ENCODE data around the gene RALY.

GRCh38 chr20:34024723-34025351 is 31.1 kb downstream of the RALY start:
- TF ChIP-seq CTCF (conservative IDR thresholded peaks at IDR 0.05; ENCODE audit: low read depth, low read length) (no peak), USF2 (IDR thresholded peaks at IDR 0.05; ENCODE audit: low read depth, low read length) (no peak), POLR2A (IDR thresholded peaks at IDR 0.05; ENCODE audit: low read depth, low read length) (no peak), SMC3 (IDR thresholded peaks at IDR 0.05; ENCODE audit: low read depth, low read length) (no peak), RFX5 (IDR thresholded peaks at IDR 0.05; ENCODE audit: low read depth, low read length) (no peak), FOS (IDR thresholded peaks at IDR 0.05; ENCODE audit: low read depth, low read length) (no peak), RAD21 (IDR thresholded peaks at IDR 0.05; ENCODE audit: low read length) (no peak), RCOR1 (IDR thresholded peaks at IDR 0.05; ENCODE audit: insufficient replicate concordance, low read length) (no peak), CEBPB (IDR thresholded peaks at IDR 0.05; ENCODE audit: low read depth, low read length) (no peak), NFE2L2 (IDR thresholded peaks at IDR 0.05; ENCODE audit: low read depth, low read length) (no peak)

Data from IMR-90 (cell line).